Epithelial cell of proximal tubule (primary cell): Measurements from ENCODE around the gene PTH2. TPM values are rescaled to one million over a fixed set of nuclear protein-coding genes. Genes with fewer than 3 reads are reported as not detected.
A peak's percentile ranks its signal among the peaks of the same experiment; 100 is the strongest.

ENCODE experiments used
- DNase-seq: peaks from one replicate; pipeline ENCODE4 v3.0.0-alpha.2; 2011; ENCODE audit warnings: low read depth
- H3K4me3 ChIP-seq: 2 replicates; pipeline ENCODE4 v1.5.1; 2011; ENCODE audit warnings: low read depth, mild to moderate bottlenecking, low read length
- CTCF ChIP-seq: conservative IDR thresholded peaks from 2 replicates; pipeline ENCODE4 v1.5.1; 2012; ENCODE audit warnings: low read depth, mild to moderate bottlenecking, low read length
- total RNA-seq: library from RNA; depleted of rRNA; stranded (reverse); fragments of >200 nt; gene quantifications from 2 replicates; pipeline ENCODE4 v1.2.3, GENCODE V29; 2015

Gene PTH2
- total RNA-seq, 1 donor from 2014 or later = not detected

- no peak for DNase-seq
- TF ChIP-seq CTCF = no peak
These were observed 18.1 kb upstream of the PTH2 start, which contains the start of gene SLC17A7 for GRCh38 chr19:49441210-49441959. SLC17A7 (minus strand) TSS chr19:49441527; CDS start chr19:49441379, 148 bp downstream.

GRCh38 chr19:49440439-49441209 is 17.4 kb upstream of the PTH2 start:
- no peak for DNase-seq
- H3K4me3 ChIP-seq = no peak overlapping the region
- no peak for TF ChIP-seq CTCF

More at GRCh38 chr19:49441210-49441959, 18.1 kb upstream of the PTH2 start, which contains the start of gene SLC17A7:
- H3K4me3 ChIP-seq = peak within 1 kb of the TSS; percentile 69

GRCh38 chr19:49439836-49440235 is 16.6 kb upstream of the PTH2 start:
- TF ChIP-seq CTCF = no peak
- DNase-seq = no peak
- H3K4me3 ChIP-seq = no peak overlapping the region

GRCh38 chr19:49438261-49438660 is 15.0 kb upstream of the PTH2 start:
- no peak for TF ChIP-seq CTCF
- DNase-seq = no peak
- no peak overlapping the region for H3K4me3 ChIP-seq

- TF ChIP-seq CTCF = no peak
- no peak for DNase-seq
These were observed 14.0 kb upstream of the PTH2 start for GRCh38 chr19:49437231-49437630.

GRCh38 chr19:49436381-49437017 is 13.3 kb upstream of the PTH2 start:
- H3K4me3 ChIP-seq = no peak overlapping the region
- no peak for DNase-seq
- TF ChIP-seq CTCF = no peak

More at GRCh38 chr19:49437231-49437630, 14.0 kb upstream of the PTH2 start:
- no peak overlapping the region for H3K4me3 ChIP-seq
